ENCODE results near the gene RTN4RL1. TPM values are rescaled to one million over a fixed set of nuclear protein-coding genes. Genes with fewer than 3 reads are reported as not detected.
A peak's percentile ranks its signal among the peaks of the same experiment; 100 is the strongest.

Gene RTN4RL1
- total RNA-seq, 1 donor from 2014 or later = 4.0 TPM

- intact Hi-C loops (cut with micrococcal nuclease) = no loop called here
Measured at GRCh38 chr17:2034157-2034556, 9.0 kb upstream of the RTN4RL1 start.

GRCh38 chr17:2033153-2033552 is 8.0 kb upstream of the RTN4RL1 start:
- intact Hi-C loops (cut with micrococcal nuclease) = no loop called here
- H3K4me3 ChIP-seq = no peak overlapping the region
- TF ChIP-seq CTCF (IDR thresholded peaks at IDR 0.05; ENCODE audit: borderline replicate concordance) = no peak
- peaks cover 38% of the 10 kb centered on the region for H3K4me1 ChIP-seq
- H3K27ac ChIP-seq (replicated peaks) = no peak overlapping the region
- DNase-seq = no peak
- H3K27me3 ChIP-seq (ENCODE audit: low read depth) = peaks cover 9% of the 10 kb centered on the region
- H3K36me3 ChIP-seq = peaks cover 31% of the 10 kb centered on the region
- no peaks in the 10 kb centered on the region for H3K9me3 ChIP-seq (replicated peaks)

More at GRCh38 chr17:2034157-2034556, 9.0 kb upstream of the RTN4RL1 start:
- Histone ChIP-seq H3K4me1 (peaks cover 38% of the 10 kb centered on the region), H3K4me3 (no peak overlapping the region), H3K27me3 (ENCODE audit: low read depth) (no peaks in the 10 kb centered on the region), H3K27ac (replicated peaks) (no peak overlapping the region), H3K9me3 (replicated peaks) (no peaks in the 10 kb centered on the region), H3K36me3 (peaks cover 31% of the 10 kb centered on the region)
- DNase-seq = no peak
- TF ChIP-seq CTCF (IDR thresholded peaks at IDR 0.05; ENCODE audit: borderline replicate concordance) = no peak

GRCh38 chr17:2030779-2031163 is 5.6 kb upstream of the RTN4RL1 start:
- peak overlapping the region; percentile 78 for H3K27ac ChIP-seq (replicated peaks)
- no peak for DNase-seq

GRCh38 chr17:2029911-2030778 is 5.0 kb upstream of the RTN4RL1 start, which contains the start of gene DPH1:
Gene DPH1 (plus strand): TSS chr17:2030153. CDS start chr17:2030170, 17 bp downstream.
- Histone ChIP-seq H3K4me1 (peaks cover 51% of the 10 kb centered on the region), H3K36me3 (peaks cover 5% of the 10 kb centered on the region), H3K4me3 (peak within 1 kb of the TSS; percentile 98), H3K9me3 (replicated peaks) (no peaks in the 10 kb centered on the region), H3K27ac (replicated peaks) (peak within 1 kb of the TSS; percentile 78), H3K27me3 (ENCODE audit: low read depth) (peaks cover 38% of the 10 kb centered on the region)
- no peak for TF ChIP-seq CTCF (IDR thresholded peaks at IDR 0.05; ENCODE audit: borderline replicate concordance)
- peak; percentile 87 for DNase-seq
- intact Hi-C loops (cut with micrococcal nuclease) = loop anchor here (10.0 kb wide), 1 partner anchor 115 kb away; no protein-coding TSS in a partner anchor

More at GRCh38 chr17:2030779-2031163, 5.6 kb upstream of the RTN4RL1 start:
- Histone ChIP-seq H3K27me3 (ENCODE audit: low read depth) (peaks cover 31% of the 10 kb centered on the region), H3K4me1 (peaks cover 45% of the 10 kb centered on the region), H3K9me3 (replicated peaks) (no peaks in the 10 kb centered on the region), H3K36me3 (peaks cover 8% of the 10 kb centered on the region), H3K4me3 (peak overlapping the region; percentile 98)
- TF ChIP-seq CTCF (IDR thresholded peaks at IDR 0.05; ENCODE audit: borderline replicate concordance) = peak; percentile 45
- intact Hi-C loops (cut with micrococcal nuclease) = no loop called here

GRCh38 chr17:2028737-2029136 is 3.6 kb upstream of the RTN4RL1 start:
- no peaks in the 10 kb centered on the region for H3K9me3 ChIP-seq (replicated peaks)
- peaks cover 52% of the 10 kb centered on the region for H3K27me3 ChIP-seq (ENCODE audit: low read depth)
- peaks cover 65% of the 10 kb centered on the region for H3K4me1 ChIP-seq
- no peak overlapping the region for H3K4me3 ChIP-seq
- no peak overlapping the region for H3K27ac ChIP-seq (replicated peaks)
- no peak for TF ChIP-seq CTCF (IDR thresholded peaks at IDR 0.05; ENCODE audit: borderline replicate concordance)
- peaks cover 4% of the 10 kb centered on the region for H3K36me3 ChIP-seq
- intact Hi-C loops (cut with micrococcal nuclease) = loop anchor here (10.0 kb wide), 1 partner anchor 114 kb away; no protein-coding TSS in a partner anchor
- DNase-seq = no peak
